ENCODE measurements around the gene TMEM151A.
"Not testable (repeated sequence)": the region's sequence is repeated elsewhere in the genome, so short reads cannot be mapped to it uniquely, and the experiment has no call there.

The TMEM151A gene

GRCh38 chr11:66291706-66292542 is at the start of gene TMEM151A:
TSS of gene TMEM151A (plus strand) at chr11:66291894. CDS start at chr11:66292014, 120 bp downstream.
- no peak for DNase-seq

- DNase-seq = no peak
These were observed 49.5 kb upstream of the TMEM151A start for GRCh38 chr11:66242095-66242765.

- no peak for DNase-seq
These were observed 47.7 kb upstream of the TMEM151A start for GRCh38 chr11:66243782-66244535.

GRCh38 chr11:66247295-66247694 is 44.4 kb upstream of the TMEM151A start:
- DNase-seq = no peak

- DNase-seq = no peak
These were observed 43.9 kb upstream of the TMEM151A start for GRCh38 chr11:66247801-66248200.

- DNase-seq = no peak
These were observed 42.8 kb upstream of the TMEM151A start for GRCh38 chr11:66248903-66249302.

GRCh38 chr11:66251809-66252208 is 39.9 kb upstream of the TMEM151A start:
- no peak for DNase-seq

GRCh38 chr11:66253081-66253480 is 38.6 kb upstream of the TMEM151A start:
- not testable (repeated sequence) for DNase-seq

- no peak for DNase-seq
These were observed 33.2 kb upstream of the TMEM151A start for GRCh38 chr11:66258473-66258893.

- no peak for DNase-seq
These were observed 32.5 kb upstream of the TMEM151A start for GRCh38 chr11:66259225-66259624.

- no peak for DNase-seq
These were observed 31.7 kb upstream of the TMEM151A start for GRCh38 chr11:66259956-66260355.

- DNase-seq = no peak
These were observed 30.1 kb upstream of the TMEM151A start for GRCh38 chr11:66261578-66261977.

GRCh38 chr11:66262191-66262590 is 29.5 kb upstream of the TMEM151A start:
- DNase-seq = no peak

GRCh38 chr11:66262696-66263095 is 29.0 kb upstream of the TMEM151A start:
- no peak for DNase-seq

- no peak for DNase-seq
These were observed 28.5 kb upstream of the TMEM151A start for GRCh38 chr11:66263231-66263630.

- no peak for DNase-seq
These were observed 27.9 kb upstream of the TMEM151A start for GRCh38 chr11:66263785-66264184.

GRCh38 chr11:66264383-66264782 is 27.3 kb upstream of the TMEM151A start:
- DNase-seq = no peak

GRCh38 chr11:66264914-66265313 is 26.8 kb upstream of the TMEM151A start:
- no peak for DNase-seq

- DNase-seq = no peak
These were observed 25.9 kb upstream of the TMEM151A start for GRCh38 chr11:66265531-66266377.

- DNase-seq = no peak
These were observed 25.2 kb upstream of the TMEM151A start for GRCh38 chr11:66266378-66267038.

- DNase-seq = no peak
These were observed 24.7 kb upstream of the TMEM151A start for GRCh38 chr11:66267039-66267378.

All from DMS153 (cell line).